NCI-H524 (cell line): ENCODE data around the gene NEK7.

Source experiments
- DNase-seq, 2 experiments: peaks; one replicate each; lab custom pipeline; 2025; lab: John Stamatoyannopoulos, UW

Gene NEK7

DNA sequence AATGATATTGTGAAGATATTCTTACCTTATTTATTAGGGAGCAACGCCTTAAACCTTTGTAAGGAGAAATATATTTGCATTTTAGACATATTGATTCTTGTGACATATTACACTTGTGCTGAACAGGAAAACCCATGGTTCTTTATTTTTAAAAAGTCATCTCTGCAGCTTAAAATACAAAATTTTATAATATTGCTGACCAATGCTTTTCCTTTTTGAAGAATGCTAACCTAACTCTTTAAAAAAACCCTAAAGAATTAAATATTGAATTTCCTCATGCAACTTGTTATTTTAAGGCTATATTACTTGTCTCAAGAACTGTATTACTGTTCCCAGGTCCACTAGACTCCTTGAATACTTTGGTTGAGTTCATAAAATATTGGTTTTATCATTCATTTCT, 99.0 kb downstream of the NEK7 start:
- no peak for DNase-seq

DNA sequence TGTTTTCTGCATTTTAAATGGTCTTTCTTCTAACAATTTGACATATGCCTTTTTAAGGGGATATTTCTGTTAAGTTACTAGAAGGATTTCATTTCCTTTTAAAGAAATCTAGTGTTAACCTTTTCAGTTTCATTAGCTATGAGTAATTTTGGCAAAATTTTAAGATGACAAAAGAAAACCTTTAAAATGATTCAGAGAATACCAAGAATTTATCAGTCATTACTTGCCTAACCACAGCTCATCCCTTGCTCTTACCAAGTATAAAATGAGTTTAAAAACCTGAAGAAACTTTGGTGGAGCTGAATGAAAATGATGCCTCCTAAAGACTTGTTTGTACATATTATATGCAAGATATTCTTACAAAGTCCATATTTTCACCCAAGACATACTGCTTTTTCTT, 101.7 kb downstream of the NEK7 start:
- DNase-seq, result no peak

DNA sequence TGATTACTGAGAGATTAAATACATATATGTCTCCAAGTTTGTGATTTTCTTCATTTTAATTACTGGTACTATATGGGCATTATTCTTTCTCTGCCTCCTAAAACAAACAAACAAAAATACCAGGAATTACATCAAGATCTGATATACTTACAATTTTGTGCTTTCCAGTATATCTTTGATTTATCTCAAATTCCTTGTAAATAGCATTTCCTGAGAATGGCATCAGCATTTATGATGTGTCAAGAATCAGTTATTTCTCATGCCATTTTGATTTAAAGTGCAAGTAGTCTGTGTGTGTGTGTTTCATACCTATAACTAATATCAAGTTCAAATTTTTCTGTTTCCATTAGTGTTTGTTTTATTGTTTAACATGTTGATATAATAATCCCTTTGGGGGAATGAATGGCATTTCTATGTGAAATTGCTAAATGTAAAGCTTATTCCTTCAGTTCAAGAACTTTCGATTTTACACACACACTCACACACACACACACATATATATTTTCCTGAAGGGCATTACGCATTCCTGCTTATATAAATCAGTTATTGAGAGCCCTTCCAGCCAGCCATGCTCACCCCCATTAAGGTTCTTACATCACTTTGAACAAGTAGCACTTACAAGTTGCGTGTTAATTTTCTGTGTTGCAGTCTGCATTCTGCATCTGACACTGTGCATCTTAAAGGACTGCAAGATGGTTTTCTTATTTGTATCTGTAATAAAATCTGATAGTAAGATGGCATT, 102.7 kb downstream of the NEK7 start:
- no peak for DNase-seq

DNA sequence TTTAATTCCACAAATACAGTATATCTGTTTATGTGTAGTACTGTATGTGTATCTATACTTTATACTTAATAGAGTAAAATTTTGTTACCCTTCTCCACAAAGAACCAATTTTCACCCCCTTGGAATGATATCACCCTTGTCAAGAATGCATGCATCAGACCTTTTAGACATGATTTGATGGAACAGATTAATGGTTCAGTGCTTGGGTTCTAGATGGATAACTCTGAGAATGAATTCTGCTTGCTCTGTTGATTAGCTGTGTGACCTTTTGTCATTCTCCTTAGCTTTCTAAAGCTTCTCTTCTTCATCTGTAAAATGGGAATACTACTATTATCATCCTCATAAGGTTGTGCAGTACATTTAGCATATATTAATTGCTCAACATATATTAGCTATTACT, 105.1 kb downstream of the NEK7 start:
- no peak for DNase-seq

DNA sequence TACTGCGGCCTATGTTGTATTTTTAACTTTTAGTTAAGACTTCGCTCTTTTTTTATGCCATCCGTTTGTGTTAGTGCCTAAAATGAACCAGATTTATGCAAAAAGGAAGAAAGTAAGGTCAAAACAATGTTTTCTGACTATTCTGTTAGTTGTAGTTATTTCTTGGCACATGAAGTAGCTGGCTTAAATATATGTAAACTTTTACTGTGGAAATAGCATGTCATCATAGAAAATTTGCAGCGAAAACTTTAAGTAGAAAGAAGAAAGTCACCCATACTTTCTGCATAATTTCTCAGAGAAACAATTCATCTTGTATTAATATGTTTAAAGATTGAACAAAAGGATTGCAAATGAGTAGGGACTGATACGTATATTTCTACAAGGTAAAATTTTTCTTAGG, 106.4 kb downstream of the NEK7 start:
- no peak for DNase-seq

DNA sequence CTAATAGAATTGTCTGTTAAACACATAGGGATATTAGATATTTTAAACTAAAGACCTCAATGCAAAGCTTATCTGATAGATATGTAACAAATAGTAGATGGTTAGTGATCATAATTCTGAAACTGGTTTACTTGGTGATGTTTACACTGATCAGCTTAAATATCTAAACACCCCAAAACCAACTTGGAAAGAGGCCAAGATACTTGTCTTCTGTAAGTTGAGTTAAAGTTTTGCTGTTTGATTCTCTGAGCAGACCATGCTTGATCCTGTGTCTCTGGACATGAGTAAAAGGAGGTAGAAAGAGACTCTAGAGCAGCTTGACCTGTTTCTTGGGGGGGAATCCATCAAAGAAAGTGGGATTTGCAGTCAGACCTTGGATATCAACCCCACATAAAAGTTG, 107.5 kb downstream of the NEK7 start:
- no peak for DNase-seq

DNA sequence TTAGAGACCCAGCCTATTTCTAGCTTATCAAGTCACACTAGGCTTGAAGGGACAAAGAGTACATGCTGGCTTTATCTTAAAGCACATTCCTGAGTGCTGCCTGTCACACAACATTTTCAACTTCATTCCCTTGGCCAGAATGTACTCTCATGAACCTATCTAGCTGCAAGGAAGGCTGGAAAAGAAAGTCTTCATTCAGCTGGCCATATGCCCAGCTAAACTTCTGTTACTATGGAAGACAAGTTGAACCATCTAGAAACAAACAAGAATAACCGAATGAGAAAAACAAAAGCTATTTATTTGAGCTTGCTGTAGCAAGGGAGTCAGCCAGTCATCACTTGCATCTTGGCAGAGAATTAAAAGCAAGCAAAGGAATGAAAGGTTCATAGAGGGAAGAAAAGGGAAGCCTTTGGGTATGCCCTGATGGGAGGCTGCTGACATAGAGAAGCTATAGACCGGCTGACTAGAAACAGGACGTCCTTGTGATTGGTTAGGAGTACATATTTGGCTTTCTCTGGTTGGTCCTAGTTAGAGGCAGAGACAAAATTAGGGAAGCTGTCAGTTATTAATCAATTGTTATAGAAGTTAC, 108.4 kb downstream of the NEK7 start:
- no peak for DNase-seq

DNA sequence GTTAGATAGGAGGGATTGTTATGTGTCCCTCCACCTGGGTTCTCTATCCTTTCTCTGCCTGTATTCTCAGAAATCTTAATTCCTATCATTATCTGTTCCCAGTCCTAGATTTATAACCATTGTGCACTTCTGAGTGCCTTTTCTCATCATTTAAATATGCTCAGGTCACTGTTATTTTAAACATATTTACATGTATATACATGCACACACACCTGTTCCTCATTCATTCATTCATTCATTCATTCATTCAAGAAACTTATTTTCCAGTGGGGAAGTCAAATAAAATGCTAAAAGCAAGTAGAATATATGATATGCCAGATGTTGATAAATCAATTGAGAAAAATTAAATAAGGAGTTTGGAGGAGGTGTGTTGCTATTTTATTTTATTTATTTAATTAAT, 110.3 kb downstream of the NEK7 start:
- DNase-seq, result no peak

DNA sequence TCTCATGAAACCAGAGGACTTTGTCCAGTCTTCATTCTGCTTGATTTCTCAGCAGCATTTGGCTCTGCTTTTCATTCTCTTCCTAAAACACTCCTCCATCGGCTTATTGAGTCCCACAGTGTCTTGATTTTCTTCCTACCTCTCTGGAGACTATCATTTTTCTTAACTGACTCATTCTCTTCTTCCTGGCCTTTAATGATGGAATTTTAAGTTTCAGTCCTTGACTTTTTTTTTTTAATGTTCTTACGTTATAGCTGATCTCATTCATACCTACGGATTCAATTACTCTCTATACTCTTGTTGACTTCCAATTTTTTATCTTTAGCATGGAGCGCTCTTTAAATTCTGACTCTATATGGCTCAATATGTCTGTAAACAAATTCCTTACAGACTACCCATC, 111.1 kb downstream of the NEK7 start:
- DNase-seq, result no peak

DNA sequence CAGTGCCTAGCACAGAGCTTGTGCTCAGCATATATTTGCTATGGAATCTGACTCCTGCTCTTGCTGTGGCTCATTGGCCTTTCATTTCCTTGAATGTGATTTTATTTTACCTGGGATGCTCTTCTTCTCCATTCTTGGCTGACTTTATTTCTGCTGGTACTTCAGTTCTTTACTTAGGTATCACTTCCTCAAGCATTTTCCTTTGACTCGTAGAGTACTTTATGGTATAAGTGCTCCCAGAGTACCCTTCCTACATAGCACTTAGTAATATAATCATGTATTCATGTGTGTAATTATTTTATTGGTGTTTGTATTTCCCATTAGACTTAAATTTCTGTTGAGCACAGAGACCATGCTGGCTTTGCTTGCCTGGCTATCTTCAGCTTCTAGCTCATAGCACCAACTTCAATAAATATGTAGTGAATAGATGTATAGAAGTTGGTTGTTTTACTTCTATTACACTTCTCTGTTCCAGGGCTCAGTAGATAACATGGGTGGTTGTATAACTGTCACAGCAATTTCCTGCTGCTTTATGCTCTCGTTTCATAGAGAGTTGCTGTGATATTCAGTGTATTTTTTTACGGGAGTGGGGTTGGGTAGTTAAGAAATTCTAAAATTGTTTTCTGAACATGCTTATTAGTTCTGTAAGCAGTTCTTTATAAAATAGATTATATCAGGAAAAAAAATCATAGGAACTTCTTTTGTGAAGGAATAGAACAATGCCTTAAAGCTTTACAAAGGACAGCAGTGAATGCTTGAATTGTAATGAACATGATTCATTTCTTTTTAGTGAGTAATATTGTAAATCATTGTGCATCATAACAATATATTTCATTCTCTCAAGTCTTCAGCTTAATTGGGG, 112.2 kb downstream of the NEK7 start:
- no peak for DNase-seq

DNA sequence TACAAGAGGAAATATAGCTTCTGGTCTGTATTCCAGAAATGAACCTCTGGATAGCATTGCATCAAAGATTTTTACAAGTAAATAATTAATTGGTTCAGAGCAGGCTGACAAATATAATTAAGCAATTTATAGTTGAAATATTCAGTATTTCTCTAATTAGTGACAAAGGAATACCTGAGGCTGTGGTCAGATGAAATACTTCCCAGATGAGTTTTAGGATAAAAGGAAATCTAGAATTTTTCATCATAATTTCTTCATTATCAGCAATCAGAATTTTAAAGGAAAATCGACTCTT, 112.8 kb downstream of the NEK7 start:
- no peak for DNase-seq

DNA sequence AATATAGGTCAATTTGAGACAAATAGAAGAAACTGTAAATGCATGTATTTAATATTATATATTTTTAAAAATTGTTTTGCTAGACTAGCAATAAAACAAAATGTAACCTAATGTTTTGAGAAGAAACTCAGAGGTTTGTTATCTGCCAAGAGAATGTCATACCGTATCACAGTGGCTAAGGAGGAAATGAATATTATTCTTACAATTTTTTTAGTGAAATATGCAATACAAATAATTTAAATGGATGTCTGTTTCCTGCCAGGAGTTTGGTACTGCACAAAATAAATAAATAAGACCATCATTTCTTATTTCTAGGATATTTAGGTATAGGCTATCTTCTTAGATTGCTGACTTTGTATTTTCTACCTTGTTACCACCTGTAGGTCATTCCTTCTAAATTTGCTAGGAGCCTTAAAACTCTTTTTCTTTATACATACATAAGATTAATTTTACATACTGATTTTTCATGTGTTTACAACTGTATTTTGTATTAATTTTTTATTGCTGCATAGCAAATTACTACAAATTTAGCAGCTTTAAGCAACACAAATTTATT, 113.6 kb downstream of the NEK7 start:
- no peak for DNase-seq

DNA sequence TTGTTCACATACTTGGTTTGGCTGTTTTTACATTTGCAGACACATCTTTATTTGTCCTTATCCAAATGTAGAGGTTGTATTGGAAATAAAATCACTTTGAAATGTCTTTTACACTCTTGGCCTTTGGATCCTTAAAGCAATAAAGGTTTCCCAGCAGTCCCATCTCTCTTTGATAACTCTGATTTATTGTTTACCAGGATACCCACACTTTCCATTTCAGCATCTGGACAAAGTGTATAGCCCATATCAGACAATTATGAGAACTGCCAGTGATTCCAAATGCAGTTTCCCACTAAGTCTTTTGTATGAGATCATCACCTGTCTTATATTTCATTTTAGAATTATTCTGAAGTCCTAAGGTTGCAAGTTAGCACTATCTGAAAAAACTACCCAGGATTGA, 114.7 kb downstream of the NEK7 start:
- no peak for DNase-seq

DNA sequence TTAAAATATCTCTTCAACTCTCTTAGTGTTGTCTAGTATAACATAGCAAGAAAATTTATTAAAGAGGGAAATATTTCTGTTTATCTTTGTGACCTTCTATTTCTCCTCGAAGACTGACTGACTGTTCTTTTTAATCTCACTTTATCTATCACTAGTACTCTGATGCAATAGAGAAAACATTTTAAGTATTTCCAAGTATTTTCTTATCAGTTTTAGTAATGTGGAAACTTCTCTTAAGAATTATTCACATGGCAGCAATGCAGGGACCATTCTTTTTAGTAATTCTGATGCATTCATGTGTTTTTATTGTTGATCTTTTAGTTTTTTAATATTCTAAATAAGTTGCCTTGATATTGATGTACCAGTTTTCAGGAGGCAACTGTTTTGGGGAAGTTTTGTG, 115.7 kb downstream of the NEK7 start:
- DNase-seq, result no peak

DNA sequence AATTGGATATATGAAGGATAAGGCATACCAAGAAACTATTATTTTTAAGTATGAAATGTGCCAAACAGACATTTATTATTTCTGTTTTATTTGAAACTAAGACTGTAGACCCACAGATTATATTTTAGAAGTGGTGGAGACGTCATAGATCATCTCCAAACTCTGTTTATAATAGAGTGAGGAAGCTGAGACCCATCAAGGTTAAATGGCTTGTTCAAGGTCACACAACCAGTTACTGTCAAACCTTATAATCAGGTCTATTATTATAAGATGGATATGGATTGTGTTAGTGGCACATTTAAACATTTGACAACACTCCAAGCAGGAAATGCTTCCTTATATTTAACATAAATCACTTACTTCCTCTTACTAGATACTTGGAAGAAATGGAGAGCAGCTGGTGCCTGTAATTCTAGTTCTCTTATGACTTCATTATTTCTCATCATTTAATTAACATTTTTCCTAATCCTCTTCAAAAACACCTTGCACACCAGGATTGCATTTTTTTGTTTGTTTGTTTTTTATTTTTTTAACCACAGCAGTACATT, 117.0 kb downstream of the NEK7 start:
- no peak for DNase-seq

DNA sequence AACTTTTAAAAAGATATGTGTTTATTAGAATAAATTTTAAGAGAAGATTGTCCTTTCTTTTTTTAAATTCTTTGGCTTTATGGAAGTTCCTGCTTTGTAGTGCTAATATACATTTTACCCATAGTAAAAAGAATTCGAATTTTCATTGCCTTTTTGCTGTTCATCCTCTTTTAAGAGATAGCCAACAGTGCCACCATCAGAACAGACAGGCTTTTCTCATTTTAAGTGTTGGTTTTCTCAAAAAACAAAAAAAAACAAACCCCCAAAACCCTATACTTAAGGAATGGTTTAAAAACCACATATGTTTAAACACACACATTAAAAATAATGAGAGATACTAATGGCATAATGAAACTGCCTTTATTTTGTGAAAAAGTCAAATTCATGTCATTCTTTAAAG, 118.8 kb downstream of the NEK7 start:
- DNase-seq, result no peak

DNA sequence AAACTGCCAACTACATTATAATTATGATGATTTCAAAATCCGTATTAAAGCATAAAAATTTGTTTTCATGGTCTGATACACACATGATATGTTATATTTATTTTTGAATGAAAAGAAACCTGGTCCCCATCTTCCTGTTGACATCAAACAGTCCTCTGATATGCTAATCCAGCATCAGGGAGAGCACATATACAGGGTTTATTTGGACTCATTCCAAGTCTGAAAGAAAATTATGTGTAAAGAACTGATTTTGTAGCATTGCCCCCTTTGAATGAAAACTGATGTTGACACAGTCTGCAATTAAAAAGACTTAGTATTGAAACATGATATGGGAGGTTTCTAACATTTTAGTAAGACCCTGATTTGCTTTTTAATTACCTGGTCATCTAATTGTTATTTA, 119.4 kb downstream of the NEK7 start:
- DNase-seq, result peak in 1 of 2 experiments; percentile 22

DNA sequence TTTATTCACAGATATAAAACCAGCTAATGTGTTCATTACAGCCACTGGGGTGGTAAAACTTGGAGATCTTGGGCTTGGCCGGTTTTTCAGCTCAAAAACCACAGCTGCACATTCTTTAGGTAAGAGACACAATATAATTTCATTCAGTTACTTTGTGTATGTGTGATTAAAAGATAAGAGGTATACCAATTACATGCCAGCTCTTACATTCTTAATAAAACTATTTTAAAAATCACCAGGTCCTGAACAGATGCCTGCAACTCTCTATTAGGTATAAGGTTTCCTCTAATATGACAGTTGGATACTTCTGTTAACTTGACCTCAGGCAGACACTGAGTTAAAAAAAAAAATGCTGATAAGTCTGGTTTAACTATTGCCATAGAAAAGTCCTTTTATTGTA, 122.1 kb downstream of the NEK7 start:
- DNase-seq, result peak in 1 of 2 experiments; percentile 73

DNA sequence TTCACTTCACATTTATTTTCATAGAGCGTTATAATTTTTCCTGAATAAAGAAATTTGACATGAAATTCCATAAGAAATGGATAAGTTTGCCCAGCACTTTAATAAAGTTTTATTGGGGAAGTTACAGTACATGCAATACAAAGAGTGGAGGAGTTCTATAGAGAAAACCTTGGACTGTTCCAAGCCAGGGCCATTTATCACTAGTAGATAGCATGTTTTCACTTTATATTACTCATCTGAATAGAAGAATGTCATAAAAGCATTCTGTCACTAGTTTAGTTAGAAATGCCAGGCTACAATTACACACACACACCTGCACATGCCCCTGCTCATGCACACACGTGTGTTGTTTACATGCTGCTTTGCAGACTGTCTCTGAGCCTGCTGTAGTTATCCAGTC, 123.3 kb downstream of the NEK7 start:
- DNase-seq, result no peak

DNA sequence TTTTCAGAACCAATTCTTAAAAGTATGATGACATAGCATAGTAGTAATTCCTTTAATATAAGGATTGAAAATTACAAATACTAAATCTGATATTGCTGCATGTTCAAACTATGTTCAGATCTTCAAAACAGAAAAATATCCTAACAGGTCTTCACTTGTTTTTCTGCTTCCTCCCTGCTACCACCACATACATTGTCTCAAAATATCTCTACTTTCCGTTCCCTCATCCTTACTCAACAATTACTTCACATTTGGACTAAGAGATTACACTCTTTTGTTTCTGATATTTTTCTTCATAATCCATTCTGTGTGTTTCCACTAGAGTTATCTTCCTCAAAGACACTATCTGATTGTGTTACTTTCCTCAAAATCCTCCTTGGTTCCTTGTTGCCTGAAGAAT, 125.1 kb downstream of the NEK7 start:
- no peak for DNase-seq

DNA sequence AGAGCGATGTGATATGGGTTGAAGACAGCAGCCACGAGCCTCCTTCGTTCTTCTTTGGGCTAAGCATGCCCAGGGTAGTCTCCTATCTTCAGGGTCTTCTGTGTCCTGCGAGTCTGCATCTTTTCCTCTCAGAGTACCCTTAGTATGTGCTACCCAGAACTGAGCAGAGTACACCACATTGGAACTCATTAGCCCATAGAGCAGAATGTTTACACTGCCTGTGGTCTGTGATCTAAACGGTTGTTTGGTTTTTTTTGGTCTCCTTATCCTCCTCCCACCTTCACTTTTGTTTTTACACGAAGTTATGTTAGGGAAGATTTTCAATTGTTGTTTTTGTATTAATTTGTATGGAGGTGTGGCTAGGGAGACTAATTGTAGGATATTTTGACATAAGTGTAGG, 126.4 kb downstream of the NEK7 start:
- no peak for DNase-seq

DNA sequence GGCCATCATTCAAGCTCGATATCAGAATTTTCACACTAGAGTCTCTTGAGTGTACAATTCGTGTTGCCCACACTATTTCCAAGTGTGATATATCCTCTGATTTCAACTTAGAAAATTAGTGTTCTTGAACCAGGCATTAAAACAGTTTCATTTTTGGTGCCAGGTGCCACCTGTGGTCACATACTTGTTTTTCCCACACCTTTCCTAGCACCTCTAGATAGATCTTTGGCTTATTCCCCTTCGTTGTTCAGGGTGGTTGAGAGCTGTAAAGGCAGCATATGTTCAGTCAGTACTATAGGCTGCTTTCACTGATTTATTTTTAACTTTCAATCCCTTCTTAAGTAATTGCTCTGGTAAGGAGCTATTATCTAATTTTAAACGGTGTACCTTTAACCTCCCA, 131.1 kb downstream of the NEK7 start:
- DNase-seq, result no peak
